Neuronal stem cell (in vitro differentiated cells): ENCODE measurements around the gene TIE1.

Experiments
- DNase-seq: peaks from one replicate; pipeline ENCODE4 v3.0.0-alpha.2; 2013; ENCODE audit warnings: low spot score
- H2AFZ ChIP-seq: one replicate; pipeline ENCODE4 v1.6.1; 2013; ENCODE audit warnings: mild to moderate bottlenecking, low read length, inconsistent platforms
- H2AK5ac ChIP-seq: 2 replicates; pipeline ENCODE4 v1.6.1; 2013; ENCODE audit warnings: low read depth, mild to moderate bottlenecking, inconsistent platforms, low read length, moderate library complexity, mixed read lengths
- H2BK120ac ChIP-seq: 2 replicates; pipeline ENCODE4 v1.6.1; 2013; ENCODE audit warnings: low read depth, mild to moderate bottlenecking, inconsistent platforms, low read length, moderate library complexity, mixed read lengths
- H2BK12ac ChIP-seq: one replicate; pipeline ENCODE4 v1.6.1; 2013; ENCODE audit warnings: low read length, inconsistent platforms
- H2BK15ac ChIP-seq: 2 replicates; pipeline ENCODE4 v1.6.1; 2013; ENCODE audit warnings: mild to moderate bottlenecking, low read length, inconsistent platforms, mixed read lengths
- H2BK5ac ChIP-seq: one replicate; pipeline ENCODE4 v1.6.1; 2013; ENCODE audit warnings: inconsistent platforms, mild to moderate bottlenecking, low read length, moderate library complexity
- H3K14ac ChIP-seq: one replicate; pipeline ENCODE4 v1.6.1; 2013; ENCODE audit warnings: low read length, inconsistent platforms
- H3K18ac ChIP-seq: 2 replicates; pipeline ENCODE4 v1.6.1; 2013; ENCODE audit warnings: low read length, inconsistent platforms
- H3K23ac ChIP-seq: 2 replicates; pipeline ENCODE4 v1.6.1; 2013; ENCODE audit warnings: low read depth, mild to moderate bottlenecking, mixed read lengths, low read length, inconsistent platforms; ENCODE audit not compliant: poor library complexity
- H3K27ac ChIP-seq: replicated peaks from 3 replicates; pipeline ENCODE4 v1.5.1; 2013; ENCODE audit warnings: low read length, inconsistent platforms
- H3K27me3 ChIP-seq, 3 experiments: 2 replicates each; pipeline ENCODE4 v1.6.1; 2013; ENCODE audit warnings: low read length in 3 of 3, mild to moderate bottlenecking in 2 of 3, inconsistent platforms in 1 of 3, low read depth in 1 of 3, mixed read lengths in 1 of 3, moderate library complexity in 1 of 3; ENCODE audit not compliant: control insufficient read depth in 3 of 3, insufficient read depth in 3 of 3
- H3K36me3 ChIP-seq, 2 donors: replicated peaks in 1 of 2; 2 replicates each; pipeline ENCODE4 v1.6.1; 2013; ENCODE audit warnings: low read length in 2 of 2; ENCODE audit not compliant: control insufficient read depth in 2 of 2, insufficient read depth in 2 of 2
- H3K4ac ChIP-seq: 2 replicates; pipeline ENCODE4 v1.6.1; 2013; ENCODE audit warnings: inconsistent platforms, mild to moderate bottlenecking, low read length, moderate library complexity
- H3K4me1 ChIP-seq, 2 donors: 1 replicate in 1 of 2; 2 replicates in 1 of 2; pipeline ENCODE4 v1.6.1; 2013; ENCODE audit warnings: low read length in 2 of 2, low read depth in 1 of 2; ENCODE audit not compliant: control insufficient read depth in 2 of 2, insufficient read depth in 1 of 2
- H3K4me2 ChIP-seq: one replicate; pipeline ENCODE4 v1.6.1; 2013; ENCODE audit warnings: mild to moderate bottlenecking, low read length, inconsistent platforms; ENCODE audit not compliant: insufficient read depth, poor library complexity, severe bottlenecking
- H3K4me3 ChIP-seq, 2 donors: 2 replicates each; pipeline ENCODE4 v1.5.1; 2013; ENCODE audit warnings: low read length in 2 of 2, mild to moderate bottlenecking in 2 of 2, inconsistent platforms in 1 of 2, moderate library complexity in 1 of 2
- H3K79me1 ChIP-seq: one replicate; pipeline ENCODE4 v1.6.1; 2013; ENCODE audit warnings: low read depth, mild to moderate bottlenecking, inconsistent platforms, low read length, moderate library complexity
- H3K9ac ChIP-seq: one replicate; pipeline ENCODE4 v1.6.1; 2013; ENCODE audit warnings: mild to moderate bottlenecking, low read depth, low read length, inconsistent platforms; ENCODE audit not compliant: poor library complexity
- H3K9me3 ChIP-seq, 2 donors: replicated peaks in 1 of 2; 2 replicates each; pipeline versions ENCODE3 to v1.6.1; 2013; ENCODE audit warnings: low read length in 2 of 2, mild to moderate bottlenecking in 2 of 2, inconsistent platforms in 1 of 2, low read depth in 1 of 2, mixed read lengths in 1 of 2, moderate library complexity in 1 of 2; ENCODE audit not compliant: control insufficient read depth in 2 of 2, insufficient read depth in 1 of 2
- H4K8ac ChIP-seq: one replicate; pipeline ENCODE4 v1.6.1; 2013; ENCODE audit warnings: low read depth, mild to moderate bottlenecking, inconsistent platforms, low read length, moderate library complexity
- H4K91ac ChIP-seq: one replicate; pipeline ENCODE4 v1.6.1; 2013; ENCODE audit warnings: low read length, low read depth, mild to moderate bottlenecking, inconsistent platforms; ENCODE audit not compliant: poor library complexity
- WGBS, 2 donors: extraction: QIAGEN DNeasy Blood & Tissue Kit; methylation state at CpG; one replicate each; pipeline ENCODE4 v1.1.7; 2013; ENCODE audit warnings: missing lambda C conversion rate in 2 of 2, mixed read lengths in 1 of 2; ENCODE audit not compliant: insufficient read length in 2 of 2, insufficient replicate concordance in 1 of 2; ENCODE audit errors: extremely low coverage in 2 of 2; 5-methylcytosine and 5-hydroxymethylcytosine counted together

Gene TIE1

DNA sequence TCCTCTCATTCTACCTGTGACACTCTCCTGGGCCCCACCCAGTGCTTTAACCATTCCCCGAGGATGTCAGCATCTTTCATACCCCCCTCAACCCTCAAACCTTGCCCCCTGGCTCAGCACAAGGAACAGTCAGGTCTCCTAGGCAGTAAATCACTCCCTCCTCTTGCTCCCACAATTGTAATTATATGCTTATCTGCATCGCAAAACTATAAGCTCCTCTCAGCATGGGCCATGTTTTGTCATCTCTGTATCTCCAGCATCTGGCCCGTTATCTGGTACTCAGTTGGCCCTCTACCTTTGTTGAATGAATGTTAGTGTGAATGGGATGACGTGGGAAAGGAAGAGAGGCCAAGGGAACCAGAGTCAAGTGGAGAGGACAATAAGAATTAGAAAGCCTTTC lies 69.8 kb downstream of the TIE1 start:
- peaks cover 11 to 15% of the 10 kb centered on the region in 2 donors for H3K4me1 ChIP-seq
- peaks cover 0 to under 1% of the 10 kb centered on the region in 2 donors for H3K36me3 ChIP-seq
- no peak overlapping the region for H2BK120ac ChIP-seq
- no peak overlapping the region for H2BK15ac ChIP-seq
- H3K79me1 ChIP-seq: peaks cover 4% of the 10 kb centered on the region
- no peak overlapping the region for H2AFZ ChIP-seq
- no peak overlapping the region for H3K4me2 ChIP-seq
- H4K91ac ChIP-seq: no peak overlapping the region
- H3K27me3 ChIP-seq: no peaks in the 10 kb centered on the region
- no CpG with 5 or more reads among the region's 4 CpGs for WGBS, 2 donors
- no peak overlapping the region for H3K23ac ChIP-seq
- no peak overlapping the region for H3K14ac ChIP-seq
- H3K9me3 ChIP-seq: no peaks in the 10 kb centered on the region
- H3K4ac ChIP-seq: no peak overlapping the region
- no peak overlapping the region for H3K4me3 ChIP-seq
- no peak overlapping the region for H3K27ac ChIP-seq
- H3K9ac ChIP-seq: no peak overlapping the region
- DNase-seq: no peak
- no peak overlapping the region for H4K8ac ChIP-seq
- H2BK12ac ChIP-seq: no peak overlapping the region
- no peak overlapping the region for H3K18ac ChIP-seq
- no peak overlapping the region for H2BK5ac ChIP-seq
- H2AK5ac ChIP-seq: no peak overlapping the region

DNA sequence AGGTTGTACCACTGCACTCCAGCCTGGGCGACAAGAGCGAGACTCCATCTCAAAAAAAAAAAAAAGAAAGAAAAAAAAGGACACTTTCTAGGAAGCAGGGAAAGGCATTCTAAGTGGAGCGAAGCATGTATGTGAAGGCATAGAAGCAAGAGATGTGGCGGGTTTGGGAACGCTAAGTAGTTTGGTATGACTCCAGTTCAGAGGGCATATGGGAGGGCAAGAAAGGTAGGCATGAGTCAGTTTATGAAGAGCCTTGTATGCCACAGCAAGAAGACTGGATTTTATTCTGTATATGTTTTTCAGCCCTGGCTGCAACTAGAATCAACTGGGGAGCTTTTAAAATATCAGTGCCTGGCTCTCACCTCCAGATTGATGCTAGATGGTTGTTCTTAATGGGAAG lies 71.4 kb downstream of the TIE1 start:
- Histone ChIP-seq H3K4me2 (no peak overlapping the region), H2BK120ac (no peak overlapping the region), H3K14ac (no peak overlapping the region), H2BK15ac (no peak overlapping the region), H2AK5ac (no peak overlapping the region), H3K27me3 (no peaks in the 10 kb centered on the region), H4K8ac (no peak overlapping the region), H3K9me3 (no peaks in the 10 kb centered on the region), H4K91ac (no peak overlapping the region), H3K23ac (no peak overlapping the region), H3K9ac (no peak overlapping the region), H3K18ac (no peak overlapping the region), H3K27ac (no peak overlapping the region), H2BK12ac (no peak overlapping the region), H3K4ac (no peak overlapping the region), H2AFZ (no peak overlapping the region), H3K4me3 (no peak overlapping the region), H2BK5ac (no peak overlapping the region), H3K4me1 (peaks cover 4% of the 10 kb centered on the region in 2 donors), H3K79me1 (peaks cover under 1% of the 10 kb centered on the region), H3K36me3 (no peaks in the 10 kb centered on the region)
- WGBS, 2 donors: no CpG with 5 or more reads among the region's 5 CpGs
- no peak for DNase-seq
